Neural crest cell (in vitro differentiated cells): Measurements from ENCODE around the gene SAMD14. TPM values are rescaled to one million over a fixed set of nuclear protein-coding genes. Genes with fewer than 3 reads are reported as not detected.
A peak's percentile ranks its signal among the peaks of the same experiment; 100 is the strongest.

Experiments used
- DNase-seq: peaks from one replicate; pipeline ENCODE4 v3.0.0; 2021; ENCODE audit warnings: low read depth, mixed read lengths, low spot score
- H3K27ac Mint-ChIP-seq: one replicate; pipeline ENCODE4 v1.8.0; 2021; ENCODE audit warnings: mild to moderate bottlenecking, mixed read lengths; ENCODE audit not compliant: unreplicated experiment
- H3K27me3 Mint-ChIP-seq: 2 replicates; pipeline ENCODE4 v1.8.0; 2021; ENCODE audit warnings: low read depth, mild to moderate bottlenecking, mixed read lengths
- H3K36me3 Mint-ChIP-seq: 2 replicates; pipeline ENCODE4 v1.8.0; 2021; ENCODE audit warnings: low read depth, mild to moderate bottlenecking, mixed read lengths
- H3K4me1 Mint-ChIP-seq: 2 replicates; pipeline ENCODE4 v1.8.0; 2021; ENCODE audit warnings: mixed read lengths
- H3K4me3 Mint-ChIP-seq: one replicate; pipeline ENCODE4 v1.8.0; 2021; ENCODE audit warnings: mild to moderate bottlenecking, mixed read lengths
- H3K9me3 Mint-ChIP-seq: 2 replicates; pipeline ENCODE4 v1.8.0; 2021; ENCODE audit warnings: mixed read lengths
- CTCF ChIP-seq: fragments of 200-600 bp; sonication (generic); conservative IDR thresholded peaks from 2 replicates; pipeline ENCODE4 v1.5.0; 2021; ENCODE audit warnings: antibody characterized with exemption, mild to moderate bottlenecking
- total RNA-seq: library from RNA; stranded (reverse); gene quantifications from 2 replicates; pipeline ENCODE4 v1.2.1, GENCODE V29; 2021

Gene SAMD14
- total RNA-seq, 1 donor from 2014 or later = 28.7 TPM

GRCh38 chr17:50175035-50175807 is 45.3 kb upstream of the SAMD14 start:
- no peak for DNase-seq
- Mint-ChIP-seq H3K36me3 (no peaks in the 10 kb centered on the region), H3K4me3 (no peak overlapping the region), H3K27me3 (no peaks in the 10 kb centered on the region), H3K4me1 (peaks cover 35% of the 10 kb centered on the region), H3K27ac (no peak overlapping the region), H3K9me3 (no peaks in the 10 kb centered on the region)
- TF ChIP-seq CTCF = no peak

DNA sequence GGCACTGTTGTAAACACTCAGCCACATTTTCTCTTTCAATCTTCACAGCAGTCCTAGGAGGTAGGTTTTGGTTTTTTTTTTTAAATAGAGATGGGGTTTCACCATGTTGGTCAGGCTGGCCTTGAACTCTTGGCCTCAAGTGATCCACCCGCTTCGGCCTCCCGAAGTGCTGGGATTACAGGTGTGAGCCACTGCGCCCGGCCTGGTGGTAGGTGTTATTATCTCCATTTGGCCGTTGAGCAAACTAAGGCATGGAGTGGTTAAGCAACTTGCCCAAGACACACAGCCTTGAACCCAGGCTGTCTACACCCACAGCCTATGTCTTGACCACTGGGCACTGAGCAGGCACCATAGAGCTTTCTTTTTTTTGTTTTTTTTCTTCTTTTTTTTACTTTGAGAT is 44.5 kb upstream of the SAMD14 start:
- H3K4me3 Mint-ChIP-seq = no peak overlapping the region
- no peaks in the 10 kb centered on the region for H3K9me3 Mint-ChIP-seq
- H3K4me1 Mint-ChIP-seq = peaks cover 29% of the 10 kb centered on the region
- no peak for TF ChIP-seq CTCF
- no peaks in the 10 kb centered on the region for H3K27me3 Mint-ChIP-seq
- DNase-seq = no peak
- no peak overlapping the region for H3K27ac Mint-ChIP-seq
- H3K36me3 Mint-ChIP-seq = no peaks in the 10 kb centered on the region

GRCh38 chr17:50173335-50173941 is 43.5 kb upstream of the SAMD14 start:
- no peak overlapping the region for H3K4me3 Mint-ChIP-seq
- H3K27ac Mint-ChIP-seq = no peak overlapping the region
- no peaks in the 10 kb centered on the region for H3K9me3 Mint-ChIP-seq
- H3K36me3 Mint-ChIP-seq = no peaks in the 10 kb centered on the region
- peaks cover 27% of the 10 kb centered on the region for H3K4me1 Mint-ChIP-seq
- TF ChIP-seq CTCF = no peak
- H3K27me3 Mint-ChIP-seq = no peaks in the 10 kb centered on the region
- no peak for DNase-seq

- no peak for DNase-seq
- Mint-ChIP-seq H3K36me3 (no peaks in the 10 kb centered on the region), H3K27me3 (no peaks in the 10 kb centered on the region), H3K27ac (no peak overlapping the region), H3K4me1 (peaks cover 22% of the 10 kb centered on the region), H3K4me3 (no peak overlapping the region), H3K9me3 (no peaks in the 10 kb centered on the region)
- no peak for TF ChIP-seq CTCF
Measured at GRCh38 chr17:50172936-50173334, 43.0 kb upstream of the SAMD14 start.

- peaks cover 18% of the 10 kb centered on the region for H3K4me1 Mint-ChIP-seq
- H3K4me3 Mint-ChIP-seq = no peak overlapping the region
- H3K36me3 Mint-ChIP-seq = no peaks in the 10 kb centered on the region
- no peak for TF ChIP-seq CTCF
- DNase-seq = no peak
- H3K27me3 Mint-ChIP-seq = no peaks in the 10 kb centered on the region
- no peaks in the 10 kb centered on the region for H3K9me3 Mint-ChIP-seq
- H3K27ac Mint-ChIP-seq = peak overlapping the region; percentile 12
Measured at GRCh38 chr17:50172130-50172529, 42.2 kb upstream of the SAMD14 start.
